Ovary (tissue), 3 donors: ENCODE results near the gene IVL.

Experiments used
- CTCF ChIP-seq, 3 donors: fragments of 450-650 bp in 2 of 3; fragments of 200-600 bp in 1 of 3; IDR thresholded peaks; one replicate each; pipeline versions ENCODE4 v1.5.1 to v1.8.0; 2016 to 2022; ENCODE audit warnings: antibody characterized with exemption in 3 of 3, mild to moderate bottlenecking in 1 of 3
- EP300 ChIP-seq: sonication (generic); formaldehyde crosslinking; IDR thresholded peaks from one replicate; pipeline ENCODE4 v1.6.1; 2017; ENCODE audit warnings: antibody characterized with exemption
- donor health status: DM: no; HTN: no; CAD: no.

GRCh38 chr1:152864443-152864842 is 43.9 kb upstream of the IVL start:
- no peak for TF ChIP-seq CTCF (IDR thresholded peaks at IDR 0.05)
- no peak for TF ChIP-seq EP300
